ENCODE data around the gene ANXA9. TPM values are rescaled to one million over a fixed set of nuclear protein-coding genes. Genes with fewer than 3 reads are reported as not detected.

ANXA9 gene
- total RNA-seq, 1 experiment from 2014 or later, result 1.2 TPM

GRCh38 chr1:151010346-151010726 lies 28.2 kb downstream of the ANXA9 start:
- ATAC-seq (no peak), DNase-seq (ENCODE audit: low read depth, low spot score) (no peak)
- in situ Hi-C loops (cut with HindIII; ENCODE audit: low pct_unique_long_range_greater_than_20kb, low sequenced_read_pairs) (no loop called here), intact Hi-C loops (cut with micrococcal nuclease; ENCODE audit: unreplicated experiment) (no loop called here)
- no peak overlapping the region for H3K27ac ChIP-seq (ENCODE audit: low read length)
- H3K4me1 ChIP-seq (ENCODE audit: control insufficient read depth, insufficient read depth, low read length), result peaks cover 7% of the 10 kb centered on the region
- CTCF ChIA-PET, result interaction anchor here (0.7 kb wide), 1 partner anchor 18 kb away, joined by 5 read pairs; no protein-coding TSS in a partner anchor
- H3K4me3 ChIP-seq (ENCODE audit: low read depth in 2 of 2, low read length in 2 of 2), result no peak overlapping the region
- POLR2A ChIA-PET, result no interaction called here
- TF ChIP-seq REST (IDR thresholded peaks at IDR 0.05; ENCODE audit: insufficient read depth in 1 of 2, low read depth in 2 of 2, low read length in 1 of 2) (no peak), SIN3A (IDR thresholded peaks at IDR 0.05; ENCODE audit: borderline replicate concordance, insufficient read depth, low read depth, low read length) (no peak)
- no peaks in the 10 kb centered on the region for H3K27me3 ChIP-seq (ENCODE audit: control insufficient read depth, insufficient read depth, low read length)
- no peaks in the 10 kb centered on the region for H3K36me3 ChIP-seq (ENCODE audit: control insufficient read depth, insufficient read depth, low read length)
- BruUV-seq (replicated peaks), result no TSS peak
- no peaks in the 10 kb centered on the region for H3K9me3 ChIP-seq (ENCODE audit: control insufficient read depth, insufficient read depth, low read depth, low read length)

DNA sequence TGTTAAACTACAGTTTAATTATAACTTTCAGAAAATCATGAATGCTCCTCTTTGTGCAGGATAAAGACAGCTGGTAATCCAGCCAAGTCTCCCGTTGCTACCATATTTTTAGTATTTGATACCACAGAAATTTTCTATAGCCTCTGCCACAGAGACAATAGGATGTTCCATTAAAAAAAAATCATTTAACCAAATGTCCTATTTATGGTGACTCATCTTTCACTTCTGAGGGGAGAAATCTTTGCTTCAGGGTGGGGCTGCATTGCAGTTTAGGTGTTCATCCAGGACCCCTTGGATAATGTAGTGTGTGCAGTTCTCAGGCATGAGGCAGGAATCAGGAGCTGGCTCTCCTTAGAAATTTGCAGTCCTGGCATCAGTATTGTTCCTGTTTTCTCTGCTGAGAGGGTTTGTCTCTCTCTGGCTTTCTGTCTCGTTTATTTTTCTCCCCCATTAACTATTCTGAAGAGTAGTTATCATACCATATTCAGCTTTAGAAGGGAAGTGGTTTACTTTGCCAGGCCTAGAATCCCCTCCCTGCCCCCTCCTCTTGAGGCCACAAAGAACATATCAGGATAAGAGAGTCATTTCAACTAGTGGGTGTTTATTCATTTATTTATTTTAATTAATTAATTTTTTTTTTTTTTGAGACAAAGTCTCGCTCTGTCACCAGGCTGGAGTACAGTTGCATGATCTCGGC lies 29.2 kb downstream of the ANXA9 start:
- no peaks in the 10 kb centered on the region for H3K36me3 ChIP-seq (ENCODE audit: control insufficient read depth, insufficient read depth, low read length)
- intact Hi-C loops (cut with micrococcal nuclease; ENCODE audit: unreplicated experiment), result no loop called here
- in situ Hi-C loops (cut with HindIII; ENCODE audit: low pct_unique_long_range_greater_than_20kb, low sequenced_read_pairs), result no loop called here
- H3K4me1 ChIP-seq (ENCODE audit: control insufficient read depth, insufficient read depth, low read length), result peaks cover 7% of the 10 kb centered on the region
- no TSS peak for BruUV-seq (replicated peaks)
- no peaks in the 10 kb centered on the region for H3K9me3 ChIP-seq (ENCODE audit: control insufficient read depth, insufficient read depth, low read depth, low read length)
- ATAC-seq (no peak), DNase-seq (ENCODE audit: low read depth, low spot score) (no peak)
- ChIA-PET CTCF (interaction anchor here (0.7 kb wide), 1 partner anchor 17 kb away, joined by 5 read pairs; no protein-coding TSS in a partner anchor), POLR2A (interaction anchor here (0.5 to 0.7 kb wide), 2 partner anchors 18 to 60 kb away, joined by 3 read pairs; no protein-coding TSS in a partner anchor)
- no peak overlapping the region for H3K27ac ChIP-seq (ENCODE audit: low read length)
- no peak overlapping the region for H3K4me3 ChIP-seq (ENCODE audit: low read depth in 2 of 2, low read length in 2 of 2)
- no peak for TF ChIP-seq POLR2AphosphoS5 (IDR thresholded peaks at IDR 0.05; ENCODE audit: low read depth, low read length)
- TF ChIP-seq SIN3A (IDR thresholded peaks at IDR 0.05; ENCODE audit: borderline replicate concordance, insufficient read depth, low read depth, low read length), result no peak
- no peak for TF ChIP-seq TCF7L2 (IDR thresholded peaks at IDR 0.05; ENCODE audit: low read depth, low read length)
- TF ChIP-seq REST (IDR thresholded peaks at IDR 0.05; ENCODE audit: insufficient read depth in 1 of 2, low read depth in 2 of 2, low read length in 1 of 2), result no peak
- TF ChIP-seq, protein P1, sequence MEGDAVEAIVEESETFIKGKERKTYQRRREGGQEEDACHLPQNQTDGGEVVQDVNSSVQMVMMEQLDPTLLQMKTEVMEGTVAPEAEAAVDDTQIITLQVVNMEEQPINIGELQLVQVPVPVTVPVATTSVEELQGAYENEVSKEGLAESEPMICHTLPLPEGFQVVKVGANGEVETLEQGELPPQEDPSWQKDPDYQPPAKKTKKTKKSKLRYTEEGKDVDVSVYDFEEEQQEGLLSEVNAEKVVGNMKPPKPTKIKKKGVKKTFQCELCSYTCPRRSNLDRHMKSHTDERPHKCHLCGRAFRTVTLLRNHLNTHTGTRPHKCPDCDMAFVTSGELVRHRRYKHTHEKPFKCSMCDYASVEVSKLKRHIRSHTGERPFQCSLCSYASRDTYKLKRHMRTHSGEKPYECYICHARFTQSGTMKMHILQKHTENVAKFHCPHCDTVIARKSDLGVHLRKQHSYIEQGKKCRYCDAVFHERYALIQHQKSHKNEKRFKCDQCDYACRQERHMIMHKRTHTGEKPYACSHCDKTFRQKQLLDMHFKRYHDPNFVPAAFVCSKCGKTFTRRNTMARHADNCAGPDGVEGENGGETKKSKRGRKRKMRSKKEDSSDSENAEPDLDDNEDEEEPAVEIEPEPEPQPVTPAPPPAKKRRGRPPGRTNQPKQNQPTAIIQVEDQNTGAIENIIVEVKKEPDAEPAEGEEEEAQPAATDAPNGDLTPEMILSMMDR (IDR thresholded peaks at IDR 0.05), result no peak
- H3K27me3 ChIP-seq (ENCODE audit: control insufficient read depth, insufficient read depth, low read length), result no peaks in the 10 kb centered on the region

All from Panc1 (cell line).